ENCODE measurements around the gene FUS. TPM values are rescaled to one million over a fixed set of nuclear protein-coding genes. Genes with fewer than 3 reads are reported as not detected.
"Not testable (repeated sequence)": the region's sequence is repeated elsewhere in the genome, so short reads cannot be mapped to it uniquely, and the experiment has no call there.

The FUS gene
- total RNA-seq, 5 donors from 2014 or later (not counting 1 experiment from before 2014, with no cell fraction given): 410 to 963 (median 434) TPM

GRCh38 chr16:31147574-31147973, 32.4 kb upstream of the FUS start:
- POLR2A ChIA-PET: interaction anchor here in 1 of 2 donors (0.6 kb wide), 1 partner anchor 16 kb away, joined by 3 read pairs; no protein-coding TSS in a partner anchor
- H3K9me3 Mint-ChIP-seq: no peaks in the 10 kb centered on the region
- 82% methylated on average over 1 of the region's 3 CpGs for WGBS (ENCODE audit: insufficient coverage)
- ATAC-seq (replicated peaks in 1 of 4) (no peak), DNase-seq (no peak)
- H3K27ac Mint-ChIP-seq: no peak overlapping the region
- peaks cover 7 to 9% of the 10 kb centered on the region in 2 donors for H3K27me3 Mint-ChIP-seq
- Histone ChIP-seq H3K27me3 (replicated peaks in 1 of 2; ENCODE audit: control insufficient read depth in 2 of 2, extremely low read depth in 1 of 2, insufficient read depth in 2 of 2, low read length in 1 of 2) (peaks cover 0 to 13% of the 10 kb centered on the region in 2 experiments), H3K4me3 (ENCODE audit: control insufficient read depth in 1 of 2, extremely low read depth in 1 of 2, low read length in 1 of 2) (no peak overlapping the region), H3K27ac (ENCODE audit: low read length) (no peak overlapping the region), H3K4me1 (ENCODE audit: control insufficient read depth in 1 of 2, extremely low read depth in 1 of 2, insufficient read depth in 2 of 2, low read length in 2 of 2) (peaks cover 2 to 12% of the 10 kb centered on the region in 2 experiments), H3K9me3 (no peaks in the 10 kb centered on the region), H3K36me3 (ENCODE audit: control insufficient read depth in 2 of 2, extremely low read depth in 1 of 2, insufficient read depth in 1 of 2, low read length in 1 of 2) (no peaks in the 10 kb centered on the region)
- no peaks in the 10 kb centered on the region for H3K36me3 Mint-ChIP-seq
- H3K4me1 Mint-ChIP-seq: peaks cover 6 to 10% (median 10%) of the 10 kb centered on the region in 3 donors
- CTCF ChIA-PET: no interaction called here
- H3K4me3 Mint-ChIP-seq: no peak overlapping the region

GRCh38 chr16:31148281-31148728, 31.6 kb upstream of the FUS start:
- ChIA-PET CTCF (no interaction called here), POLR2A (interaction anchor here in 1 of 2 donors (0.6 kb wide), 1 partner anchor 15 kb away, joined by 3 read pairs; no protein-coding TSS in a partner anchor)
- no peak overlapping the region for H3K4me3 Mint-ChIP-seq
- H3K4me3 ChIP-seq (ENCODE audit: control insufficient read depth in 1 of 2, extremely low read depth in 1 of 2, low read length in 1 of 2): no peak overlapping the region
- H3K27me3 ChIP-seq (replicated peaks in 1 of 2; ENCODE audit: control insufficient read depth in 2 of 2, extremely low read depth in 1 of 2, insufficient read depth in 2 of 2, low read length in 1 of 2): peaks cover 0 to 13% of the 10 kb centered on the region in 2 experiments
- H3K27ac Mint-ChIP-seq: no peak overlapping the region
- H3K9me3 ChIP-seq: no peaks in the 10 kb centered on the region
- H3K4me1 ChIP-seq (ENCODE audit: control insufficient read depth in 1 of 2, extremely low read depth in 1 of 2, insufficient read depth in 2 of 2, low read length in 2 of 2): peaks cover 0 to 4% of the 10 kb centered on the region in 2 experiments
- peaks cover 7 to 9% of the 10 kb centered on the region in 2 donors for H3K27me3 Mint-ChIP-seq
- ATAC-seq (replicated peaks in 1 of 4) (no peak), DNase-seq (no peak)
- peaks cover 6 to 10% (median 10%) of the 10 kb centered on the region in 3 donors for H3K4me1 Mint-ChIP-seq
- no peak overlapping the region for H3K27ac ChIP-seq (ENCODE audit: low read length)
- H3K36me3 ChIP-seq (ENCODE audit: control insufficient read depth in 2 of 2, extremely low read depth in 1 of 2, insufficient read depth in 1 of 2, low read length in 1 of 2): no peaks in the 10 kb centered on the region
- H3K36me3 Mint-ChIP-seq: no peaks in the 10 kb centered on the region
- no peaks in the 10 kb centered on the region for H3K9me3 Mint-ChIP-seq
- 82% methylated on average over 35 of the region's 40 CpGs for WGBS (ENCODE audit: insufficient coverage)

- Mint-ChIP-seq H3K36me3 (no peaks in the 10 kb centered on the region), H3K4me1 (peaks cover under 1 to 4% (median 4%) of the 10 kb centered on the region in 3 donors), H3K4me3 (no peak overlapping the region), H3K27ac (no peak overlapping the region), H3K27me3 (peaks cover 7 to 9% of the 10 kb centered on the region in 2 donors), H3K9me3 (no peaks in the 10 kb centered on the region)
- ChIA-PET CTCF (no interaction called here), POLR2A (no interaction called here)
- Histone ChIP-seq H3K9me3 (no peaks in the 10 kb centered on the region), H3K27ac (ENCODE audit: low read length) (no peak overlapping the region), H3K36me3 (ENCODE audit: control insufficient read depth in 2 of 2, extremely low read depth in 1 of 2, insufficient read depth in 1 of 2, low read length in 1 of 2) (no peaks in the 10 kb centered on the region), H3K4me1 (ENCODE audit: control insufficient read depth in 1 of 2, extremely low read depth in 1 of 2, insufficient read depth in 2 of 2, low read length in 2 of 2) (no peaks in the 10 kb centered on the region), H3K27me3 (replicated peaks in 1 of 2; ENCODE audit: control insufficient read depth in 2 of 2, extremely low read depth in 1 of 2, insufficient read depth in 2 of 2, low read length in 1 of 2) (peaks cover 0 to 13% of the 10 kb centered on the region in 2 experiments), H3K4me3 (ENCODE audit: control insufficient read depth in 1 of 2, extremely low read depth in 1 of 2, low read length in 1 of 2) (no peak overlapping the region)
- DNase-seq: no peak
- WGBS (ENCODE audit: insufficient coverage): 96% methylated on average over 24 of the region's 25 CpGs
- ATAC-seq (replicated peaks in 1 of 4): no peak
These were observed 31.0 kb upstream of the FUS start for GRCh38 chr16:31148896-31149295.

- H3K27ac ChIP-seq (ENCODE audit: low read length): no peak overlapping the region
- no peak overlapping the region for H3K4me3 ChIP-seq (ENCODE audit: control insufficient read depth in 1 of 2, extremely low read depth in 1 of 2, low read length in 1 of 2)
- no peaks in the 10 kb centered on the region for H3K36me3 ChIP-seq (ENCODE audit: control insufficient read depth in 2 of 2, extremely low read depth in 1 of 2, insufficient read depth in 1 of 2, low read length in 1 of 2)
- WGBS (ENCODE audit: insufficient coverage): no CpG with 5 or more reads among the region's 5 CpGs
- Mint-ChIP-seq H3K27me3 (peaks cover 7 to 9% of the 10 kb centered on the region in 2 donors), H3K9me3 (no peaks in the 10 kb centered on the region), H3K36me3 (no peaks in the 10 kb centered on the region), H3K4me1 (peaks cover 0 to 2% (median 0%) of the 10 kb centered on the region in 3 donors), H3K27ac (no peak overlapping the region), H3K4me3 (no peak overlapping the region)
- DNase-seq: no peak
- ATAC-seq (replicated peaks in 1 of 4): no peak
- no peaks in the 10 kb centered on the region for H3K9me3 ChIP-seq
- ChIA-PET CTCF (no interaction called here), POLR2A (no interaction called here)
- H3K4me1 ChIP-seq (ENCODE audit: control insufficient read depth in 1 of 2, extremely low read depth in 1 of 2, insufficient read depth in 2 of 2, low read length in 2 of 2): no peaks in the 10 kb centered on the region
- H3K27me3 ChIP-seq (replicated peaks in 1 of 2; ENCODE audit: control insufficient read depth in 2 of 2, extremely low read depth in 1 of 2, insufficient read depth in 2 of 2, low read length in 1 of 2): peaks cover 0 to 13% of the 10 kb centered on the region in 2 experiments
These were observed 30.6 kb upstream of the FUS start for GRCh38 chr16:31149332-31149731.

GRCh38 chr16:31149894-31150890, 29.7 kb upstream of the FUS start, which contains the start of gene PRSS36:
PRSS36 (minus strand) TSS chr16:31150066; CDS start chr16:31150035, 31 bp downstream.
- H3K36me3 Mint-ChIP-seq: no peaks in the 10 kb centered on the region
- H3K9me3 ChIP-seq: no peaks in the 10 kb centered on the region
- WGBS (ENCODE audit: insufficient coverage): 83% methylated on average over 3 of the region's 11 CpGs
- H3K27me3 ChIP-seq (replicated peaks in 1 of 2; ENCODE audit: control insufficient read depth in 2 of 2, extremely low read depth in 1 of 2, insufficient read depth in 2 of 2, low read length in 1 of 2): peaks cover 0 to 13% of the 10 kb centered on the region in 2 experiments
- ChIA-PET POLR2A (no interaction called here), CTCF (interaction anchor here (0.6 to 1.9 kb wide), 3 partner anchors 8 to 305 kb away, joined by 3 to 4 read pairs (median 4); no protein-coding TSS in a partner anchor)
- H3K4me1 ChIP-seq (ENCODE audit: control insufficient read depth in 1 of 2, extremely low read depth in 1 of 2, insufficient read depth in 2 of 2, low read length in 2 of 2): no peaks in the 10 kb centered on the region
- DNase-seq (no peak), ATAC-seq (replicated peaks in 1 of 4) (no peak)
- H3K4me3 Mint-ChIP-seq: no peak within 1 kb of the TSS
- H3K27ac Mint-ChIP-seq: no peak within 1 kb of the TSS
- no peak within 1 kb of the TSS for H3K4me3 ChIP-seq (ENCODE audit: control insufficient read depth in 1 of 2, extremely low read depth in 1 of 2, low read length in 1 of 2)
- peaks cover 0 to 2% (median 0%) of the 10 kb centered on the region in 3 donors for H3K4me1 Mint-ChIP-seq
- no peaks in the 10 kb centered on the region for H3K9me3 Mint-ChIP-seq
- no peaks in the 10 kb centered on the region for H3K36me3 ChIP-seq (ENCODE audit: control insufficient read depth in 2 of 2, extremely low read depth in 1 of 2, insufficient read depth in 1 of 2, low read length in 1 of 2)
- H3K27me3 Mint-ChIP-seq: peaks cover 7 to 9% of the 10 kb centered on the region in 2 donors
- H3K27ac ChIP-seq (ENCODE audit: low read length): no peak within 1 kb of the TSS

GRCh38 chr16:31150976-31151375, 29.0 kb upstream of the FUS start:
- H3K9me3 ChIP-seq; H3K9me3 Mint-ChIP-seq; H3K27me3 Mint-ChIP-seq; H3K4me3 Mint-ChIP-seq; H3K27ac ChIP-seq (ENCODE audit: low read length); POLR2A ChIA-PET; H3K4me1 Mint-ChIP-seq; H3K4me3 ChIP-seq (ENCODE audit: control insufficient read depth in 1 of 2, extremely low read depth in 1 of 2, low read length in 1 of 2); H3K27ac Mint-ChIP-seq; H3K36me3 ChIP-seq (ENCODE audit: control insufficient read depth in 2 of 2, extremely low read depth in 1 of 2, insufficient read depth in 1 of 2, low read length in 1 of 2); H3K27me3 ChIP-seq (replicated peaks in 1 of 2; ENCODE audit: control insufficient read depth in 2 of 2, extremely low read depth in 1 of 2, insufficient read depth in 2 of 2, low read length in 1 of 2); H3K4me1 ChIP-seq (ENCODE audit: control insufficient read depth in 1 of 2, extremely low read depth in 1 of 2, insufficient read depth in 2 of 2, low read length in 2 of 2); DNase-seq; H3K36me3 Mint-ChIP-seq; ATAC-seq (replicated peaks in 1 of 4): not testable (repeated sequence)
- CTCF ChIA-PET: interaction anchor here (0.6 to 1.9 kb wide), 2 partner anchors 9 to 304 kb away, joined by 4 read pairs; no protein-coding TSS in a partner anchor
- no CpG with 5 or more reads among the region's 6 CpGs for WGBS (ENCODE audit: insufficient coverage)
